ENCODE results near the gene PRKRIP1.
A peak's percentile ranks its signal among the peaks of the same experiment; 100 is the strongest.
"Not testable (repeated sequence)": the region's sequence is repeated elsewhere in the genome, so short reads cannot be mapped to it uniquely, and the experiment has no call there.

The PRKRIP1 gene, protein sequence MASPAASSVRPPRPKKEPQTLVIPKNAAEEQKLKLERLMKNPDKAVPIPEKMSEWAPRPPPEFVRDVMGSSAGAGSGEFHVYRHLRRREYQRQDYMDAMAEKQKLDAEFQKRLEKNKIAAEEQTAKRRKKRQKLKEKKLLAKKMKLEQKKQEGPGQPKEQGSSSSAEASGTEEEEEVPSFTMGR
- 69.1 to 72.2 reads per million in 2 donors for total RNA-seq

DNA sequence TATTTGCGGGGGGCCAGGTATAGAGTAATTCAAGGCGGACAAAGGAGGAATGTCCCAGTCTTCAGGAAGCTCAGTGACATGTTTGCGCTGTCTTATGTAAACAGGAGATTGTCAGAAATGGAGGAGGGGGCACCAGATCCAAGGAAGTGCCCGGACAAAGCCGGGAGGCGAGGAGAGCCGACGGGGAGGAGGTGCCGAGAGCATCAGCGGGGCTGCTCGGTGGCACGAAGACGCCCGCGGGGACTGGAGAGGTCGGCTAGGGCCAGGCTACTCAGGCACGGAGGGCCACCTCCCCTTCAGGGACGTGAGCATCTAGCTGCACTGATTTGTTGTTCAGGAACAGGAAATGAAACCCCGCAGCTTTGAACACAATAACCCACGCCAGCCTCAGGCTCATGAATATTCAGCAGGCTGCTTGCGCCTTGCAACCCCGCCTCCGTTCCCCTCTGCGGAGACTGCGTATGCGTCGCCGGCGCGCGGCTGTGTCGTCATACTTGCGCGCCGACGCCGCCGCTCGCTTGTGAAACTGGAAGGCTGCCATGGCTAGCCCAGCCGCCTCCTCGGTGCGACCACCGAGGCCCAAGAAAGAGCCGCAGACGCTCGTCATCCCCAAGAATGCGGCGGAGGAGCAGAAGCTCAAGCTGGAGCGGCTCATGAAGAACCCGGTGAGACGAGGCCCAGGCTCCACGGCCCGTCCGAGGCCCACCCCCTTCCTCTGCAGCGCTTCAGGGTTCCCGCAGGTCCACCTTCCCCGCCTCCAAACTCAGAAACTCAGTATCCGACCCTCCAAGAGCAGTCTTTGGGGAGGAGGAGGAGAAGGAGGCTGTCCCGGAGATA, at the start of gene PRKRIP1:
Gene PRKRIP1 (plus strand): TSS at position 491 of the 837 bp plus-strand sequence. CDS start 49 bp downstream, at position 540.
- peak; percentile 71 for DNase-seq

DNA sequence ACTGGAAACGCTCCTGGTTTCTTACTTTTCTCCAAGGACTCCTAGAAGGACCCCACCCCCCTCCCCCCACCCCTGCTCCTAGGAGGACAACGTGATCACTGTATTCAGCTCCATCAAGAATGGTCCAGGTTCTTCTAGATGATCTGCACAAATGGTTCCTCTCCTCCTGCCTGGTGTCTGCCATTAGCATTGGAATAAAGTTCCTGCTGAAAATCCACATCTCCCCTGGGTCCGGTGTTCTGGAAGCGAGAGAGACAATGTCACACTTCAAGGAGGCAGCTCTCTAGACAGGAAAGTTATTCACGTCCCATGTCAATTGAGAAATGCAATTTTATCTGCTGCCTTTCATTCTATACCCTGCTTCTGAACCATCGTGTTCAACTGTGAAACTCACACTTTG, 49.2 kb upstream of the PRKRIP1 start:
- not testable (repeated sequence) for DNase-seq

DNA sequence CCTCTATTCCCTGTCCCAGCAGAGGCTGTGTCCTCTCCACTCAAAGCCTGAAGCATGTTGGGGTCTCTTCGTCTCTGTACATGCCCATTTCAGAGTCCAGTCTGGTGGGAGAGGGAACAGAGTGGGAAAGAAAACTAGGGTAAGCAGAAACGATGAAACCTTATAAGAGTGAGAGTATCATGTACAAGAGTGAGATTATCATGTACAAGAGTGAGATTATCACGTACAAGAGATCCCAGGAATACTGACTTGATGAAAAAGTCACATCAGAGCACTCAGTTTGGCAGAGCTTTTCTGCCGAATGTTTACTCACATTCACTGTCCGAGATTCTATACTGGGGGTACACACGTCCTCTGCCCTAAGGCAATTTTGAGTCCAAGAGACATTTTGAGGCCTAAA, 39.8 kb upstream of the PRKRIP1 start, which contains the start of gene SPDYE6:
Gene SPDYE6 (minus strand): TSS at position 101 of the 400 bp plus-strand sequence. CDS start 421 bp downstream, outside the sequence.
- DNase-seq = not testable (repeated sequence)

DNA sequence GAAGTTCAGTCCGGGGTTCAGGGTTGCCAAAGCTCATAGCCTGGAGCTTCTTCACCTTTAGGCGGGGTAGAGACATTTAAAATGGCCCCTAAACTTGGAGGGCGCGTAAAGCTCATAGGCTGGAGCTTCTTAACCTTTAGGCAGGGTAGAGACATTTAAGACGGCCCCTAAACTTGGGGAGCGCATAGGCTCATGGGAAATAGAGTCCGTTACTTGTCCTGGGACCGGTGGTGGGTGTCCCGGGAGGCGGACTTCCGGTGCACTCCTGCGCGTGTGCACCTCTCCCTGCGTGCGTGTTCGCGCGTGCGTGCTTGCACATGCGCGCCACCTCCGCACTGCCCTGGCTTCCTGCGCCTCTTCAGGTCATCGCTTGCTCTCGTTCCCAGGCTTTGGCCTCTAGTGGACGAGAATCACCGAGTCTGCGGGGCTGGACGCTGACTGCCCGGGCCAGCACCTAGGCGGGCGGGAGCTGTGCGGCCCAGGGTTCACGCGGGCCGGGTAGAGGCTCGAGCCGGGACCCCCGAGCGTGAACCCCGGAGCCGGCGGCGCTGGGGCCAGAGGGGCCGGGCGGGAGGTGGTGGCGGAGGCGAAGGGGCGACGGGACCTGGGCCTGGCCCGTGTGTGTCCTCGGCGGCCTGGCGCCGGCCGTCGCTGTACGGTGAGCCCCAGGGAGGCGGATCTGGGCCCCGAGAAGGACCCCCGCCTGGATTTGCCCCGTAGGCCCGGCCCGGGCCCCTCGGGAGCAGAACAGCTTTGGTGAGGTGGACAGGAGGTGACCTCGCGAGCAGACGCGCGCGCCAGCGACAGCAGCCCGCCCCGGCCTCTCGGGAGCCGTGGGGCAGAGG, 32.4 kb upstream of the PRKRIP1 start:
- DNase-seq = peak; percentile 86

DNA sequence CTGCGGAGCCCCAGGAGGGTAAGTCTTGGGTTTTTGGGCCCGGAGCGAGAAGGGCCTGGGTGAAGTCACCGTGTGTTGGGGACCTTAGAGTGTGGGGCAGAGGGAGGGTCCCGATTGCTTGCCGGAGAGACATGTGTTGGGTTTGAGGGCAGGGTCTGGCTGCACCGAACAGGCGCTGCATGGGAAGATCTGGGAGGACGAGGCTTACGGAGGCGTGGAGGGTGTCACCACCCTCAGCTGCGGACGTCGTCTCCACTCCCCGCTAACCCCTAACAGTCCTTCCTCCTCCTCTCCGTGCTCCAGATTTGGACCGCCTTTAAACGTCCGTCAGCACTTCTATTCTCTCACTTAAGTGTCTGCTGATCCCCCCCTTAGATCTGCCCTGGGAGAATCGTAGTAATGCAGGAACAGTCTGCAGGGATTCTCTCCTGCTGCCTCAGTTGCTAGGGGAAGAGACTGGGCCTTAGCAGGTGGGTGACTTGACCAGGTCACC, 31.7 kb upstream of the PRKRIP1 start:
- DNase-seq = not testable (repeated sequence)

DNA sequence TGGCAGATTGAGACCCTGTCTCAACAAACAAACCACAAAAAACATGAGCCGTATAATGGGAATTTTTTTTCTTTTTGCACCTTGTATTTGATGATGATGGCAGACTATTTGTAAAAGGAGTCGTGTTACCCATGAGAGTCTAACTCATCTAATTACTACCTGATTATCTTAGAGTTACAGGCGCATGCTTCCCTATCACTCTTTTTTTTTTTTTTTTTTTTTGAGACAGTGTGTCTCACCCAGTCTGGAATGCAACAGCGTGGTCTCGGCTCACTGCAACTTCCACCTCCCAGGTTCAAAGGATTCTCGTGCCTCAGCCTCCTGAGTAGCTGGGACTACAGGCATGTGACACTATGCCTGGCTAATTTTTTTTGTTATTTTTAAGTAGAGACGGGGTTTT, 30.8 kb upstream of the PRKRIP1 start:
- not testable (repeated sequence) for DNase-seq

DNA sequence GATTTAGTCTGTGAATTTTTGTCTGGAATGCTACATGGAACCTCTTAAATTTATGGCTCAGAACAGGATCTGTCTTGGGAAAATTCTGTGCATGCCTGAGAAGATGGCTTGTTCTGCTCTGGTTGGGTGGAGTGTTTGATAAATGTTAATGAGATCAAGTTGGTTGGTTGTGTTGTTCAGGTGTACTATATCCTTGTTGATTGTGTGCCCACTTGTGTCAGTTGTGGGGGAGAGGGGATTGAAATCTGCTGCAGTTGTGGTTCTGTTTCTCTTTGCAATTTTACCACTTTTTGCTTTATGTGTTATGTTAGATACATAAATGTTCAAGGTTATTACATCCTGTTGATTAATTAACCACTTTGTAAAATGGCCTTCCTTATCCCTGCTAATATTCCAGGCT, 26.1 kb upstream of the PRKRIP1 start:
- not testable (repeated sequence) for DNase-seq

DNA sequence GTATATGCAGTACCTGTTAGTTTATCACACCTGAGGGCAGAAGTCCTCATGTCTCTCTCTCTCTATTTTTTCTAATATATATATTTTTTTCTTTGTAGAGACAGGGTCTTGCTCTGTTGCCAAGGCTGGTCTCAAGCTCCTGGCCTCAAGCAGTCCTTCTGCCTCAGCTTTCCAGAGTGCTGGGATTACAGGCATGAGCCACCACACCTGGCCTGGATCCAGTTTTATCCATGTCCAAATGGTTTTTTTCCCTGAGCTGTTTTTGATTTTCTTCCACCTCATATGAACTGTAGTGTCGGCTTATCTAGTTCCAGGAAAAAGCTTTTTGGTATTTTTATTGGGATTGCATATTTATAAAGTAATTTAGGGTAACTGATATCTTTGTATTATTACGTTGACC, 23.4 kb upstream of the PRKRIP1 start:
- not testable (repeated sequence) for DNase-seq

DNA sequence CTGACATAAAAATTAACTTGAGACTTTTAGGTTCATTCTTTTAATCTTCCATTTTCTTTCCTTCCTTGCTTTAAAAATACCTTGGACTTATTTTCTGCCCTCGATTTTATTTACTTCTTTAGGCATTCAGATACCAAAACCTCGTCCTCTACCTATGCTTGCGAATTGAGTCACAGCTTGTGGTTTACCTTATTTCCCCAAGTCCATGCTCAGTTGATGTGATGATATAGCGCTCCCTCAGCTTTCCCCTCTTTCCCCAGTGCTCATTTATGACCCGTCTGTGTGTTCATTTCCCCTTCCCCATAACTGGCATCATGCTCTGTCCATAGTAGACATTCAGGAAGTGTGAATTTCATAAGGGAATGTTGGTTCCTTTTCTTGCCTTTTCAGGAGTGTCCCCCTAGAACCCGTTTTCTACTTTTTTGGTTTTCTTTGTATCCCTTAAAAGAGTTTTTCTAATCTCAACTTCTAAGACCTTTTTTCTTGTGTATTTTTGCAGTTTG, 19.1 kb upstream of the PRKRIP1 start:
- DNase-seq = no peak

DNA sequence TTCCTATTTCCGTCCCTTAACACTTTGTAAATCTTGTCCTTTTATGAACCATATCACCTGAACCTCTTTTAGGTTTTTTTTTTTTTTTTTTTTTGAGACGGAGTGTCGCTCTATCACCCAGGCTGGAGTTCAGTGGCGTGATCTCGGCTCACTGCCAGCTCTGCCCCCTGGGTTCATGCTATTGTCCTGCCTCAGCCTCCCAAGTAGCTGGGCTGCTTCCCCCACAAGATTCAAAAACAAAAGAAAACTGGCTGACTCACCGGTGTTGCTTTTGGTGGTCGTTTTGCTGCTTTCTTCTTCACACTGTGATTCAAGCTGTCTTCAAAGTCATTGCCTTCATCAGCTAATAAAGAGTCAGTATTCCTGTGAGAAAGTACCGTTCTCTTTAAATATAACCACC, 15.3 kb upstream of the PRKRIP1 start:
- not testable (repeated sequence) for DNase-seq

DNA sequence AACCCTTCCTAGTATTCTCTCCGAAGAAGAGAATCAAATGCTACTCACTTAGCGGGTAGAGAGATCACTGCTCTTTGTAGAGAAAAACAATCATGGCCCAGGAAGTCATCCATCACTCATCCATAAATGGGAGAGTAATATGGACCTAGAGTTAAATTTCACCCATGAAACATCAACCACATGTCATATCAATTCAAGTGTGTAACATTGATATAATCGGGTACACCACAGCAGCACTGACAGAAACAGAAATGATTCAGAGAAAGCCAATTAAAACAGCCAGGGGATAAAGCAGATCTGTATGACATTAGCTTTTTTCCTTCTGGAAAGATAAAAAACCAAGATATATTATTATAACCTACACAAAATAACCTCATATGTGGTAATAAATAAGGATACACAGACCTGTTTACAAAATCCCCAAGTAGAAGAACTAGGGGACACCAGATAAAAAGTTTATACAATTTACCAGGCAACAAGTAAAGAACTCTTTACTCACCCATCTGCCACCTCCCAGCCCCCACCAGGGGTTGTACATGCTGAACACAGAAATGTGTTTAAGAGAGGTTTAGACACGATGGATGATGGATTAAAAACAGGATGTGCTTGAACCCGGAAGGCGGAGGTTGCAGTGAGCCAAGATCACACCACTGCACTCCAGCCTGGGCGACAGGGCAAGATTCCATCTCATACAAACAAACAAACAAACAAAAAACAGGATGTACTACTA, 14.3 kb upstream of the PRKRIP1 start:
- not testable (repeated sequence) for DNase-seq

DNA sequence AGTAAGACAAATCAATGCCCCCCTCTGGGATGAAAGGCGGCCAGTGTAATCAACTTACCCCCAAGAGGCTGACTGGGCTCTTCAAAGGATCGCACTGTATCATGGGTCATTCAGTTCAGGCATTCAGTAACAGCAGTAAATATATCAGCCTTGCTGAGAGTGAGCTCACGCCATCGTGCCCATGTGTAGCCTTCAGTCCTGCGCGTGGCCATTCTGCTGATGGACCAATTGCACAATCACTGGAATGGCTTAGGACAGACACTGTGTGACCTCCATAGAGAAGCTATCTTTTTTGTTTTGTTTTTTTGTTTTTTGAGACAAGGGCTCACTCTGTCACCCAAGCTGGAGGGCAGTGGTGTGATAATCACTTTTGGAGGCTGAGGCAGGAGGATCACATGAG, 9.1 kb upstream of the PRKRIP1 start:
- no peak for DNase-seq

DNA sequence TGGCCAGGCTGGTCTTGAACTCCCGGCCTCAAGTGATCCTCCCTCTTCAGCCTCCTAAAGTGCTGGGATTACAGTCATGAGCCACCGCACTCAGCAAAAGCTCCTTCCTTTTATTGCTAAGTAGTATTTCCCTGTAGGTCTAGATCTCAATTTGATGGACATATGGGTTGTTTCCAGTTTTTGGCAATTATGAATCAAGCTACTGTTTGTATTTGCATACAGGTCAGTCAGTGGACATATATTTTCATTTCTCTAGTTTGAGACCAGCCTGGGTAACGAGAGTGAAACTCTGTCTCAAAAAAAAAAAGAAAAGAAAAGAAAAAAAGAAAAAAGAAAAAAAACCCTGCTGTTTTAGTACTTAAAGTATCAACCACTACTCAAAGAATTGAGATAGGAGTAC, 6.4 kb upstream of the PRKRIP1 start:
- DNase-seq = no peak

DNA sequence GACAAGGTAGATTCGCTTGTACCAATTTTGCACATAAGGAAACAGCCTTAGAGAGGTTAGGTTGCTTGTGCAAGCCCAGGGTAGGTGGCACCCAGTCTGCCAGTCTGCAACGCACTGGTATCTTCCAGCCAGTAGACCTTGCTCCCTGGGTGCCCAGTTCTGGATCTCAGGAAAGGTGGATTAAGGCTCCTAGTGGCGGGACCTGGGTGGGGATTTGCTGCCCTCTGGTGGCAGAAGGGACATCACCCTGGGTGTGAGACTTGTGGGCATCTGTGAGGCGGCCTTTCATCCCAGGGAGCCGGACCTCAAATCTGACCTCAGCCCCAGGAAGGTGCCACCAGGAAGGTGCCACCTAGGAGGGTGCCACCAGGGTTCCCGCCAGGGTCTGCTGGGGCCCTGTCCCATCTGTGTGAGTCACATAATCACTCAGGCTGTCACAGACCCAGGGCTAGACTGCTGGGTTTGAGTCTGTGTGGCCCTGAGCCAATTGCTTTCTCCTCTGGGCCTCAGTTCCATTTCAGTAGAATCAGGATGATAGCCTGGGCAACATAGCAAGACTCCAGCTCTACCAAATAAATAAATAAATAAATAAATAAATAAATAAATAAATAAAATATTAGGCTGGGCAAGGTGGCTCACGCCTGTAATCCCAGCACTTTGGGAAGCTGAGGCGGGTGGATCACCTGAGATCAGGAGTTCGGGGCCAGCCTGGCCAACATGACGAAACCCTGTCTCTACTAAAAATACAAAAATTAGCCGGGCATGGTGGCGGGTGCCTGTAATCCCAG, 5.3 kb upstream of the PRKRIP1 start:
- no peak for DNase-seq

DNA sequence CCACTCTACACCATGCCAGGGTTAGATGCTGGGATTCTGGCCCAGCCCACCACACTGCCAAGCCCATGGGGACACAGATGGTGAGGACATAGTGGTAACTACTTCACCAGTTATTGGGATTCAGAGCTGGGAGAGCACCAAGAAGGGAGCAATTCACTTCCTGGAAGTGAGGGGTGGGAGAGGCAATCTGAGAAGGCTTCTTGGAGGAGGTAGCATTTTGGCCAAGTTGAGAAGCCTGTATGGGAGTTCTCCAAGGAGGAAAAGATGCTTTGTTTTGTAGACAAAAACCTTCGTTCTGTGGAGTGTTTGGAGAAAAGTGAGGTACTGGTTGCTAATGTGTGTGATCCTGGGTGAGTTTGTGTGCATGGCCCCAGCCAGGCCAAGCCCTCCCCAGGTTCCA, 3.8 kb upstream of the PRKRIP1 start:
- DNase-seq = no peak

DNA sequence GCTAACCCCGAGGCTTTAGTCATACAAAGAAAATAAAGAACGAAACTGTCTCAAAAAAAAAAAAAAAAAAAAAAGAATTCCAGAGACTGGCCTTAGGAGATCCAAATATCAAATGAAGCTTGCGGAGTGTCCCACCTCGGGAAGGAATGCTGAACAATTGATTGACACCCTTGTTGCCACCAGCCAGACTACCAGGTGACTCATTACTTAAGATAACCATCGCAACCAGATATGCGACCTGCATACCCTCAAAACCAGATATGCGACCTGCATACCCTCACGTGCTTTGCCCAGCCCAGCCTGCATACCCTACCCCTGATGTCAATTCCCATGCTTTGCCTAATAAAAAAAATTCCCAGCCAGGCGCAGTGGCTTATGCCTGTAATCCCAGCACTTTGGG, 2.7 kb upstream of the PRKRIP1 start:
- no peak for DNase-seq

DNA sequence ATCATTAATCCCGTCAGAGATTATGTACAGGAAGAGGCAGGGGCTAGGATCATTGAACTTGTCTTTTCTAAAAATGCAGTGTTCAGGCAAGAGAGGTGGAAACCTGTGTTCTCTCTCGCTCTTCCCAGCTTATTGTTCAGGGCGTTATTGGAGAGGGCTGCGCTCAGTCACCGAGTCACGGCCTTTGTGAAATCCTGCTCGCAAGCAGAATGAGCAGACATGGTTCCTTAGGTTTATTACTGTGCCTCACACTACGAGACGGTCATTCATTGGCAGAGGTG, 631 bp upstream of the PRKRIP1 start:
- no peak for DNase-seq

DNA sequence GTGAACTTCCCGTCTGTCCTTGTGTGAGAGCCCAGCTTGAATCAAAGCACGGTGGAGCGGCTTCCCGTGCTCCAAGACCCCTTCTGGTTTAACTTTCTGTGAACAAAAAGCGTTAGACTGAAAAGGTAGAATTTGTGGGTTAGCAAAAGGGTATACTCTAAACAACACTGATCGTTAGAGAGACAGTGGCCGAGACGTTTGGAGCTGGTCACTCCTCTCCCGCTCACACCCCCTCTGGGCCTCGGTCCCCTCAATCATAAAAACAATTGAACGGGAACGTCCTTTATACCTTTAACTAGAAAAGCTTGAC, 502 bp downstream of the PRKRIP1 start:
- DNase-seq = no peak

DNA sequence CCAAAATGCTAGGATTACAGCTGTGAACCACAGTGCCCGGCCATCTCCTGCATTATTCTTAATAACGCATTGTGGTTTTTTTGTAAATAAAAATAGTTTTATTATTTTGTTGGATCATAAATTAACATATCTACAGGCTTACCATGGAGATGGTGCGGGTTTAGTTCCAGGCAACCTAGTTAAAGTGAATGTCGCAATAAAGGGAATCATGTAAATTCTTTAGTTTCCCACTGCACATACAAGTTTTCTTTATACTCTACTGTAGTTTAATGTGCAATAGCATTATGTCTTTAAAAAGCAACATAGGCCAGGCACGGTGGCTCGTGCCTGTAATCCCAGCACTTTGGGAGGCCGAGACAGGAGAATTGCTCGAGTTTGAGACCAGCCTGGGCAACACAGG, 2.4 kb downstream of the PRKRIP1 start:
- DNase-seq = no peak

DNA sequence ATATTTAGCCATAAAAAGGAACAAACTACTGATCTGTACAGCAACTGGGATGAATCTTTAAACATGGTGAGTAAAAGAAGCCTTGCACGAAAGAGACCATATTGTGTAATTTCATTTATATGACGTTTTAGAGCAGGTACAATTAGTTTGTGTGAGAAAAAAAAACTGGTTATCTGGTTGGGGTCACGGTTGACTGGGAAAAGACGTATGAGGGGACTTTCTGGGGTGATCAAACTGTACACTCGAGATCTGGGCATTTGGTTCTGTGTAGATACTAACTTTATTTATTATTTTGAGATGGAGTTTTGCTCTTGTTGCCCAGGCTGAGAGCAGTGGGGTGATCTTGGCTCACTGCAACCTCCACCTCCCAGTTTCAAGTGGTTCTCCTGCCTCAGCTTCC, 4.2 kb downstream of the PRKRIP1 start:
- DNase-seq = no peak

DNA sequence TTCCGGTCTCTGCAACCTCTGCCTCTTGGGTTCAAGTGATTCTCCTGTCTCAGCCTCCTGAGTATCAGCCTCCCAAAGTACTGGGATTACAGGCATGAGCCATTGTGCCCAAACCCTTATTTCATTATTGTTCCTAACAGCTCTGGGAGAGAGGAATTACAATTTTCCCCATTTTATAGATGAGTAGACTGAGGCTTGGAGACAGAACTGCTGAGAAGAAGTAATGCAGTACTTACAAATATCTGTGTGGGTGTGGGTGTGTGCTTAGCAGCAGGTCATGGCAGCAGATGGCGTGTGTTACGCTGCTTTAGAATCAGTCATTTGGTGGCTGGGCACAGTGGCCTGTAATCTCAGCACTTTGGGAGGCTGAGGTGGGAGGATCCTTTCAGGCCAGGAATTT, 7.4 kb downstream of the PRKRIP1 start:
- no peak for DNase-seq
